ENCODE data around the gene KIF5C.

Gene KIF5C

DNA sequence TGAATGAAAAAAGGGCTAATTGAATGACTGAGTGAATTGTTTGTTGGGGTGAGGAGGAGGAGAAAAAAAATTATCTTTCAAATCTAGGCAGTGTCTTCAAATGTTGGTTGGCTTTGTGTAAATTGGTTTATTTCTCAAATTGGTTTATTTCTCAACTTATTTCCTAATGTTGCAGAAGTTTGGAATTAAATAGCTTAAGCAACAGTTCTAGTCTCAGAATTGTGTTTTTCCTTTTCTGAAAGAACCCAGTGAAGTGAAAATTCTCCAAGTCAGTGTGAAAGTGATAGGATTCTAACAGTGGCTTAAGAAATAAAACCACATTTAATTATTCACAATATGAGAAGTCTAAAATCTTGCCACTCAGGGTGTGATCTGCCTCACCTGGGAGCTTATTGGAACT is 108.9 kb downstream of the KIF5C start:
- Histone ChIP-seq H3K4me3 (replicated peaks; ENCODE audit: insufficient read depth, low read length) (no peak overlapping the region), H3K27ac (replicated peaks) (no peak overlapping the region; the same call in 1 of the 2 replicates), H3K27me3 (ENCODE audit: insufficient read depth, poor library complexity, severe bottlenecking) (no peaks in the 10 kb centered on the region)
- DNase-seq (ENCODE audit: low read depth in 1 of 2, low spot score in 1 of 2), result no peak
- TF ChIP-seq SPI1 (IDR thresholded peaks at IDR 0.05; ENCODE audit: borderline replicate concordance, low read depth) (no peak), GABPA (IDR thresholded peaks at IDR 0.05; ENCODE audit: low read depth) (no peak), CTCF (IDR thresholded peaks at IDR 0.05; ENCODE audit: insufficient read depth, low read length) (no peak), POLR2AphosphoS5 (IDR thresholded peaks at IDR 0.05; ENCODE audit: low read depth) (no peak)
- TF ChIP-seq, protein P1, sequence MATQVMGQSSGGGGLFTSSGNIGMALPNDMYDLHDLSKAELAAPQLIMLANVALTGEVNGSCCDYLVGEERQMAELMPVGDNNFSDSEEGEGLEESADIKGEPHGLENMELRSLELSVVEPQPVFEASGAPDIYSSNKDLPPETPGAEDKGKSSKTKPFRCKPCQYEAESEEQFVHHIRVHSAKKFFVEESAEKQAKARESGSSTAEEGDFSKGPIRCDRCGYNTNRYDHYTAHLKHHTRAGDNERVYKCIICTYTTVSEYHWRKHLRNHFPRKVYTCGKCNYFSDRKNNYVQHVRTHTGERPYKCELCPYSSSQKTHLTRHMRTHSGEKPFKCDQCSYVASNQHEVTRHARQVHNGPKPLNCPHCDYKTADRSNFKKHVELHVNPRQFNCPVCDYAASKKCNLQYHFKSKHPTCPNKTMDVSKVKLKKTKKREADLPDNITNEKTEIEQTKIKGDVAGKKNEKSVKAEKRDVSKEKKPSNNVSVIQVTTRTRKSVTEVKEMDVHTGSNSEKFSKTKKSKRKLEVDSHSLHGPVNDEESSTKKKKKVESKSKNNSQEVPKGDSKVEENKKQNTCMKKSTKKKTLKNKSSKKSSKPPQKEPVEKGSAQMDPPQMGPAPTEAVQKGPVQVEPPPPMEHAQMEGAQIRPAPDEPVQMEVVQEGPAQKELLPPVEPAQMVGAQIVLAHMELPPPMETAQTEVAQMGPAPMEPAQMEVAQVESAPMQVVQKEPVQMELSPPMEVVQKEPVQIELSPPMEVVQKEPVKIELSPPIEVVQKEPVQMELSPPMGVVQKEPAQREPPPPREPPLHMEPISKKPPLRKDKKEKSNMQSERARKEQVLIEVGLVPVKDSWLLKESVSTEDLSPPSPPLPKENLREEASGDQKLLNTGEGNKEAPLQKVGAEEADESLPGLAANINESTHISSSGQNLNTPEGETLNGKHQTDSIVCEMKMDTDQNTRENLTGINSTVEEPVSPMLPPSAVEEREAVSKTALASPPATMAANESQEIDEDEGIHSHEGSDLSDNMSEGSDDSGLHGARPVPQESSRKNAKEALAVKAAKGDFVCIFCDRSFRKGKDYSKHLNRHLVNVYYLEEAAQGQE (IDR thresholded peaks at IDR 0.05; ENCODE audit: insufficient replicate concordance, low read depth), result no peak

GRCh38 chr2:148984449-148984848 is 109.4 kb downstream of the KIF5C start:
- no peak for DNase-seq (ENCODE audit: low read depth in 1 of 2, low spot score in 1 of 2)
- Histone ChIP-seq H3K27ac (replicated peaks) (no peak overlapping the region; the same call in 1 of the 2 replicates), H3K4me3 (replicated peaks; ENCODE audit: insufficient read depth, low read length) (no peak overlapping the region), H3K27me3 (ENCODE audit: insufficient read depth, poor library complexity, severe bottlenecking) (no peaks in the 10 kb centered on the region)
- no peak for TF ChIP-seq POLR2AphosphoS5 (IDR thresholded peaks at IDR 0.05; ENCODE audit: low read depth)
- TF ChIP-seq, protein P1 (IDR thresholded peaks at IDR 0.05; ENCODE audit: insufficient replicate concordance, low read depth), result no peak
- no peak for TF ChIP-seq CTCF (IDR thresholded peaks at IDR 0.05; ENCODE audit: insufficient read depth, low read length)

DNA sequence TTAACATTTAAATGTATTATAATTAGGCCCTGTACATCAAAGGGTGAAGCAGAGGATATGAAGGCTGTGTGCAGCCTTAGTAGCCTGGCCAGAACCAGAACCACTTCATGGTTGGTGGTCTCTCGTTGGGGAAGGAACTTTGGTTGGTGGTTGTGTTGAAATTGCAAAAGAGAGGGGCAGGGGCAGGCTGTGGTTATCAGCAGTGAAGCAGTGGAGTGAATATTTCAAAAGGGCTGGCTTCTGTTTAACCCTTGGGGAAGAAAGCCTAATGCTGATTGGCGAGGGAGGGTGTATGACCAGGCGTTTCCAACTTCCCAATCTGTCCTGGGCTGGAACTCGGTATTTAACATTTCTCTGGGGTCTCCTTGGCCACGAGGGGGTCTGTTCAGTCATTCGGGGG is 112.3 kb downstream of the KIF5C start:
- Histone ChIP-seq H3K4me3 (replicated peaks; ENCODE audit: insufficient read depth, low read length) (no peak overlapping the region), H3K27me3 (ENCODE audit: insufficient read depth, poor library complexity, severe bottlenecking) (no peaks in the 10 kb centered on the region), H3K27ac (replicated peaks) (no peak overlapping the region)
- DNase-seq (ENCODE audit: low read depth in 1 of 2, low spot score in 1 of 2), result peak in 1 of 2 experiments; percentile 62
- TF ChIP-seq, protein P1 (IDR thresholded peaks at IDR 0.05; ENCODE audit: insufficient replicate concordance, low read depth), result no peak
- TF ChIP-seq GABPA (IDR thresholded peaks at IDR 0.05; ENCODE audit: low read depth) (no peak), CTCF (IDR thresholded peaks at IDR 0.05; ENCODE audit: insufficient read depth, low read length) (no peak), SPI1 (IDR thresholded peaks at IDR 0.05; ENCODE audit: borderline replicate concordance, low read depth) (no peak)
